MCF 10A (cell line): Measurements from ENCODE around the gene ITGAE. TPM values are rescaled to one million over a fixed set of nuclear protein-coding genes. Genes with fewer than 3 reads are reported as not detected.
"Not testable (repeated sequence)": the region's sequence is repeated elsewhere in the genome, so short reads cannot be mapped to it uniquely, and the experiment has no call there.

ENCODE experiments used
- BruUV-seq: library from RNA; stranded (reverse); fragments of 400-500 nt; replicated peaks from 2 replicates; lab custom pipeline; 2021; lab: Mats Ljungman, UMichigan
- CTCF ChIA-PET: fragments of 300-600 bp; sonication (Branson Sonifier 250); formaldehyde crosslinking; extraction: SDS; loops from one replicate; lab custom pipeline; 2021; ENCODE audit warnings: antibody characterized with exemption, inconsistent platforms; lab: Yijun Ruan, JAX
- POLR2A ChIA-PET: fragments of 300-600, 350-650 bp; sonication (Branson Sonifier 250); formaldehyde crosslinking; extraction: SDS; loops from one replicate; lab custom pipeline; 2020; ENCODE audit warnings: antibody characterized with exemption, inconsistent platforms; lab: Yijun Ruan, JAX
- DNase-seq: peaks from one replicate; pipeline ENCODE4 v3.0.0-alpha.2; 2018; ENCODE audit not compliant: unreplicated experiment
- H3K27ac Mint-ChIP-seq: one replicate; pipeline ENCODE4 v1.8.0; 2022; ENCODE audit warnings: mild to moderate bottlenecking, low read depth, mixed read lengths; ENCODE audit not compliant: unreplicated experiment
- H3K27me3 Mint-ChIP-seq: one replicate; pipeline ENCODE4 v1.8.0; 2022; ENCODE audit warnings: mixed read lengths; ENCODE audit not compliant: insufficient read depth, unreplicated experiment
- H3K36me3 Mint-ChIP-seq: one replicate; pipeline ENCODE4 v1.8.0; 2022; ENCODE audit warnings: mild to moderate bottlenecking, moderate library complexity, mixed read lengths; ENCODE audit not compliant: insufficient read depth, unreplicated experiment
- H3K4me1 Mint-ChIP-seq: one replicate; pipeline ENCODE4 v1.8.0; 2022; ENCODE audit warnings: mixed read lengths; ENCODE audit not compliant: insufficient read depth, unreplicated experiment
- H3K4me3 Mint-ChIP-seq: one replicate; pipeline ENCODE4 v1.8.0; 2022; ENCODE audit warnings: mild to moderate bottlenecking, moderate library complexity, mixed read lengths; ENCODE audit not compliant: unreplicated experiment
- H3K9me3 Mint-ChIP-seq: one replicate; pipeline ENCODE4 v1.8.0; 2022; ENCODE audit warnings: mixed read lengths; ENCODE audit not compliant: unreplicated experiment
- intact Hi-C: fragments of 100-400 bp; cut with micrococcal nuclease; formaldehyde crosslinking; loops from 2 replicates; pipeline ENCODE4 v1.14.1; 2022
- total RNA-seq: library from RNA; stranded (reverse); gene quantifications from 2 replicates; pipeline ENCODE4 v1.2.3, GENCODE V29; 2022
- TF ChIP-seq, protein P1 (sequence below): fragments of 200-600 bp; IDR thresholded peaks from one replicate; pipeline ENCODE4 v1.8.0; 2022; ENCODE audit warnings: antibody characterized with exemption, mild to moderate bottlenecking; ENCODE audit not compliant: unreplicated experiment

Gene ITGAE
- total RNA-seq, 1 experiment from 2014 or later, result 26.6 TPM

DNA sequence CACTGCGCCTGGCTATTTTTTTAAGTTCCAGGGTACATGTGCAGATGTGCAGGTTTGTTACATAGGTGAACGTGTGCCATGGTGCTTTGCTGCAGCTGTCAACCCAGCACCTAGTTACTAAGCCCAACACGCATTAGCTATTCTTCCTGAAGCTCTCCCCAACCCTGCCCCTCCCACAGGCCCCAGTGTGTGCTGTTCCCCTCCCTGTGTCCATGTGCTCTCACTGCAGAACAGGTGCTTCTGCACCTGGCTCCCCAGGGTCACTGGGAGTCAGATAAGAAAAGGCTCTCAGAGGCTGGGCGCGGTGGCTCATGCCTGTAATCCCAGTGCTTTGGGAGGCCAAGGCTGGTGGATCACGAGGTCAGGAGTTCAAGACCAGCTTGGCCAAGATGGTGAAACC lies 71.1 kb downstream of the ITGAE start:
- peaks cover 8% of the 10 kb centered on the region for H3K4me1 Mint-ChIP-seq
- CTCF ChIA-PET, result interaction anchor here (0.5 to 5.2 kb wide), 4 partner anchors 8 to 902 kb away, joined by 3 to 40 read pairs (median 5); no protein-coding TSS in a partner anchor
- intact Hi-C loops, result loop anchor here (10.0 kb wide), 1 partner anchor 345 kb away; no protein-coding TSS in a partner anchor
- BruUV-seq, result no TSS peak
- H3K27me3 Mint-ChIP-seq, result no peaks in the 10 kb centered on the region
- H3K9me3 Mint-ChIP-seq, result no peaks in the 10 kb centered on the region
- DNase-seq, result no peak
- H3K36me3 Mint-ChIP-seq, result no peaks in the 10 kb centered on the region
- H3K27ac Mint-ChIP-seq, result no peak overlapping the region
- POLR2A ChIA-PET, result no interaction called here
- H3K4me3 Mint-ChIP-seq, result no peak overlapping the region
- TF ChIP-seq, protein P1, sequence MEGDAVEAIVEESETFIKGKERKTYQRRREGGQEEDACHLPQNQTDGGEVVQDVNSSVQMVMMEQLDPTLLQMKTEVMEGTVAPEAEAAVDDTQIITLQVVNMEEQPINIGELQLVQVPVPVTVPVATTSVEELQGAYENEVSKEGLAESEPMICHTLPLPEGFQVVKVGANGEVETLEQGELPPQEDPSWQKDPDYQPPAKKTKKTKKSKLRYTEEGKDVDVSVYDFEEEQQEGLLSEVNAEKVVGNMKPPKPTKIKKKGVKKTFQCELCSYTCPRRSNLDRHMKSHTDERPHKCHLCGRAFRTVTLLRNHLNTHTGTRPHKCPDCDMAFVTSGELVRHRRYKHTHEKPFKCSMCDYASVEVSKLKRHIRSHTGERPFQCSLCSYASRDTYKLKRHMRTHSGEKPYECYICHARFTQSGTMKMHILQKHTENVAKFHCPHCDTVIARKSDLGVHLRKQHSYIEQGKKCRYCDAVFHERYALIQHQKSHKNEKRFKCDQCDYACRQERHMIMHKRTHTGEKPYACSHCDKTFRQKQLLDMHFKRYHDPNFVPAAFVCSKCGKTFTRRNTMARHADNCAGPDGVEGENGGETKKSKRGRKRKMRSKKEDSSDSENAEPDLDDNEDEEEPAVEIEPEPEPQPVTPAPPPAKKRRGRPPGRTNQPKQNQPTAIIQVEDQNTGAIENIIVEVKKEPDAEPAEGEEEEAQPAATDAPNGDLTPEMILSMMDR, result no peak

DNA sequence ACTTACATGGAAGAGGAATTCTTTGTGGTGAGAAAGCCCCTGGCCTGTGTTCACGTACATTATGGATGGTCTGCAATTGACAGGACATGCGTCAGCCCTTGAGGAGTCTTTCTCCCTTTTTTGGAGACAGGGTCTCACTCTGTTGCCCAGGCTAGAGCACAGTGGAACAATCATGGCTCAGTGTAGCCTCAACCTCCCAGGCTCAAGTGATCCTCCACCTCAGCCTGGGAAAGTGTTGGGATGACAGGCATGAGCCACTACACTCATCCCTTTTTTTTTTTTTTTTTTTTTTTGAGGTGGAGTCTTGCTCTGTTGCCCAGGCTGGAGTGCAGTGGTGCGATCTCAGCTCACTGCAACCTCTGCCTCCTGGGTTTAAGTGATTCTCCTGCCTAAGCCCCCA lies 72.9 kb downstream of the ITGAE start:
- BruUV-seq, intact Hi-C loops, H3K27ac Mint-ChIP-seq, DNase-seq, POLR2A ChIA-PET, H3K4me1 Mint-ChIP-seq, H3K36me3 Mint-ChIP-seq, H3K4me3 Mint-ChIP-seq, H3K9me3 Mint-ChIP-seq, H3K27me3 Mint-ChIP-seq: not testable (repeated sequence)
- CTCF ChIA-PET, result interaction anchor here (0.7 to 5.2 kb wide), 3 partner anchors 10 to 1053 kb away, joined by 3 to 40 read pairs (median 3); no protein-coding TSS in a partner anchor

DNA sequence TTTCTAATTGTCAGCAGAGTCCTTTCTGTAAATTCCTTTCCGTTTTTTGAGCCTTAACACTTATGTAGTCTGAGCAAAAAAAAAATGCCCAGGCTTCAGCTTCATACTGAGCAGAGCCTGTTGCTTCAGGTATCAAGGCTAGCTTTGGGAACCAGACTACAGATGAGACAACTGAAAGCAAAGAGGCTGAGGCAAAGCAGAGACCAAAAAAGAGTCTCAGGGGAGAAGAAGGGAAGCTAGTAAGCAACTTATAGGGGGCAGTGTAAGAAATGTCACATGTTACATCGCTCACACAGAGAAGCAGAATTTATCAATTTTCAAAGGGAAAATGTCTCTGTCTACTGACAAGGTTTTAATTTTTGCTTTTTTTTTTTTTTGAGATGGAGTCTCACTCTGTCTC lies 73.9 kb downstream of the ITGAE start:
- Mint-ChIP-seq H3K27ac (peak overlapping the region; percentile 54), H3K9me3 (no peaks in the 10 kb centered on the region), H3K36me3 (peaks cover 8% of the 10 kb centered on the region), H3K27me3 (no peaks in the 10 kb centered on the region), H3K4me3 (no peak overlapping the region), H3K4me1 (peaks cover 19% of the 10 kb centered on the region)
- intact Hi-C loops, result no loop called here
- ChIA-PET POLR2A (no interaction called here), CTCF (interaction anchor here (0.7 to 5.2 kb wide), 6 partner anchors 8 to 731 kb away, joined by 3 to 40 read pairs (median 3); no protein-coding TSS in a partner anchor)
- no TSS peak for BruUV-seq
- DNase-seq, result no peak
- TF ChIP-seq, protein P1, result no peak

DNA sequence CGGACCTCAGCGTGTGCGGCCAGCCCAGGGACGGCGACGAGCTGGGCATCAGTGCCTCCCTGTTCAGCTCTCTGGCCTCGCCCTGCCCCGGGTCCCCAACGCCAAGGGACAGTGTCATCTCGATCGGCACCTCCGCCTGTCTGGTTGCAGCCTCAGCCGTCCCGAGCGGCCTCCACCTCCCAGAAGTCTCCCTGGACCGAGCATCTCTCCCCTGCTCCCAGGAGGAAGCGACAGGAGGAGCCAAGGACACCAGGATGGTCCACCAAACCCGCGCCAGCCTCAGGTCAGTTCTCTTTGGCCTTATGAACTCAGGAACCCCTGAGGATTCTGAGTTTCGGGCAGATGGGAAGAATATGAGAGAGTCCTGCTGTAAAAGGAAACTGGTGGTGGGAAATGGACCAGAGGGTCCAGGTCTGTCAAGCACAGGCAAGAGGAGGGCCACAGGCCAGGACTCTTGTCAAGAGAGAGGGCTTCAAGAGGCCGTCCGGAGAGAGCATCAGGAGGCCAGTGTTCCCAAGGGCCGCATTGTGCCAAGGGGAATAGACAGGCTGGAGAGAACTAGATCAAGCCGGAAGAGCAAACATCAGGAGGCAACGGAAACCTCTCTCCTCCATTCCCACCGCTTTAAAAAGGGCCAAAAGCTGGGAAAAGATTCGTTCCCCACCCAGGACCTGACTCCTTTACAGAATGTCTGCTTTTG lies 76.5 kb downstream of the ITGAE start:
- intact Hi-C loops, result no loop called here
- ChIA-PET CTCF (interaction anchor here (2.9 to 5.2 kb wide), 2 partner anchors 14 kb away, joined by 28 to 40 read pairs; no protein-coding TSS in a partner anchor), POLR2A (interaction anchor here (0.6 to 2.3 kb wide), 5 partner anchors 13 to 120 kb away, joined by 3 to 27 read pairs (median 4); partner anchors contain the start of gene TAX1BP3)
- BruUV-seq, result no TSS peak
- H3K27me3 Mint-ChIP-seq, result no peaks in the 10 kb centered on the region
- H3K27ac Mint-ChIP-seq, result peak overlapping the region; percentile 20
- peak overlapping the region; percentile 75 for H3K4me3 Mint-ChIP-seq
- no peaks in the 10 kb centered on the region for H3K9me3 Mint-ChIP-seq
- TF ChIP-seq, protein P1, result no peak
- H3K4me1 Mint-ChIP-seq, result peaks cover 33% of the 10 kb centered on the region
- peak; percentile 4 for DNase-seq
- peaks cover 20% of the 10 kb centered on the region for H3K36me3 Mint-ChIP-seq
